Sciatic nerve (tissue), 2 donors: Measurements from ENCODE around the gene KRT3. TPM values are rescaled to one million over a fixed set of nuclear protein-coding genes. Genes with fewer than 3 reads are reported as not detected.

Source experiments
- ATAC-seq: fragments of 200-7000 bp; cut with Tn5 transposase; one replicate; pipeline ENCODE4 v1.9.1; 2020; ENCODE audit warnings: mild to moderate bottlenecking, moderate library complexity
- DNase-seq: peaks from one replicate; pipeline ENCODE4 v3.0.0-alpha.2; 2020; ENCODE audit warnings: low spot score
- intact Hi-C: fragments of 100-400 bp; cut with DNase I; formaldehyde crosslinking; loops from one replicate; pipeline ENCODE4 v1.14.2; 2022
- total RNA-seq: library from RNA; stranded (reverse); fragmentation: NEBNext Ultra II Directional; extraction: Animal tissue kit (Norgen Biotek cat#: 25700); gene quantifications from one replicate; pipeline ENCODE4 v1.2.1, GENCODE V29; 2021
- donor health status: DM: no; HTN: no; CAD: no.
- donor health status: DM: no; HTN: no; CAD: no.

KRT3 gene
- total RNA-seq, 1 donor from 2014 or later = not detected

- intact Hi-C loops = no loop called here
- no peak for ATAC-seq
- no peak for DNase-seq
Measured at GRCh38 chr12:52788876-52789636, 6.9 kb downstream of the KRT3 start.

DNA sequence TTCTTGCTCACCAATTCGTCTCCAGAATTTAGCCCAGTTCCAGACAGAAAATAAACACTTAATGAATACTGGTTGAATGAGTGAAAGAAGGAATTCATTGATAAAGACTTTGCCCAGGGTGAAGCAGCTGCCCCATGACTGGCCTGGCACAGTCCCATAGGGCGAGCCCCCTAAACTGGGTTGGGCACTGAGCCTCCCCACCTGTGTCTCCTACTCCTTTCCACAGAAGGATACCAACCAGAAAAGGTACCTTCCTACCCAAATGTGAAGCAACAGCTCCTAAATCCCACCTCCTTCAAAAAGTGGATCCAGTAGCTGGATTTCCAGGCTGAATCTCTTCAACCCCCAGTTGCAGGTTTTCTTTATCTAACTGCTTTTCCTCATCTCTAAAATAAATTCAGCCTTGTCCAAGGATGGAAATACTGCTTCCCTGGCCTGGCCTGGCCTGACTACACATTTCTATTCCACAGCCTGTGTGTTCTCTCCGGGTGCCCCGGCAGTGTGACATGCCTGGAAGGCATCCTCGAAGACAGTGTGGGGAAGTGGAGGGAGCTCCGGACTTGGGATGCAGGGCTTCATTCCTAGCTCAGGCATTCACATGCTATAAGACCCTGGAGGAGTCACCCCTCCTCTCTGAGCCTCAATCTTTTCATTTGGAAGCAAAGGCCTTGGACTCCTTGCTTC, 7.6 kb downstream of the KRT3 start:
- ATAC-seq (no peak), DNase-seq (no peak)
- intact Hi-C loops = no loop called here

GRCh38 chr12:52787324-52788191, 8.4 kb downstream of the KRT3 start:
- ATAC-seq (no peak), DNase-seq (no peak)
- intact Hi-C loops = no loop called here

GRCh38 chr12:52784909-52785308, 11.0 kb downstream of the KRT3 start:
- DNase-seq (no peak), ATAC-seq (no peak)
- intact Hi-C loops = no loop called here

- no peak for DNase-seq
- intact Hi-C loops = no loop called here
- ATAC-seq = no peak
Measured at GRCh38 chr12:52783563-52784316, 12.2 kb downstream of the KRT3 start.

DNA sequence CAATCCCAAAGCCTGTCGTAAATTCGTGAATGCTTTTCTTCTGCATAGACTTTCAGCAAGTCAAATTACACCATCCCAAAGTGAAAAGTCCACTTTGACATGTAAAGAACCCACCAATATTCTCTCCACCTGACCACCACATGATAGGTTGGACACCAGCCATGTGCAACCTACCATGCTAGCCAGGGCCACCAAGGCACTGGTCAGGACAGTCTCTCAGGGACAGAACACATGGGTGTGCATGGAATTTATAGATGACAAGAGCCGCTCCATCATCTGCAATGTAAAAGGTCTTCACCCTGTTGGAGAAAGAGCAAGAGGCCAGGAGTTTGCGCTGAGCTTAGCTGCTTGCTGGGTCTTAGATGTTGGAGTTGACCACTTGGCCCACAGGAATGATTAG, 13.4 kb downstream of the KRT3 start:
- ATAC-seq (no peak), DNase-seq (no peak)
- intact Hi-C loops = no loop called here

GRCh38 chr12:52781399-52782082, 14.4 kb downstream of the KRT3 start:
- ATAC-seq (no peak), DNase-seq (no peak)
- intact Hi-C loops = no loop called here

GRCh38 chr12:52779914-52780313, 16.0 kb downstream of the KRT3 start:
- intact Hi-C loops = no loop called here
- DNase-seq (no peak), ATAC-seq (no peak)

DNA sequence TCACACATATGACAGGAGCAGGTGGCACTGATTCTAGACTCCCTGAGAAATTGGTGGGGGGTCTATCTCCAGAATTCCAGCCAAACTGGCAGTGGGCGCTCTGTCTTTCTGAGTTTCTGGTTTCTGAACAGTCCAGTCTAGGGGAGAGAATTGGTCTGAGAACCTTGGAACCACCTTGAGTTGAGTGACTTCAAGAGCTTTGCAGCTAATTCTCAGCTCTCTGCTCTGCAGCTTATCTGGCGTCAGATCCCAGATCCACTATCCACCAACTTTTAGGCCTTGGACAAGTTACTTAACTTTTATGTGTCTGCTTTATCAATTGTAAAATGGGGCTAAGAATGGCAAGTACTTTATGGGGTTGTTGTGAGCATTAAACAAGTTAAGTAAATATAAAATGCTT, 17.1 kb downstream of the KRT3 start:
- ATAC-seq = no peak
- no peak for DNase-seq
- intact Hi-C loops = no loop called here

GRCh38 chr12:52777566-52777965, 18.4 kb downstream of the KRT3 start:
- intact Hi-C loops = no loop called here
- ATAC-seq = no peak
- no peak for DNase-seq

GRCh38 chr12:52776913-52777395, 19.0 kb downstream of the KRT3 start, which contains the start of gene KRT76:
Gene KRT76, minus strand, starts transcription at chr12:52777345. Its CDS starts 54 bp downstream, at chr12:52777291.
- ATAC-seq = no peak
- intact Hi-C loops = no loop called here
- DNase-seq = no peak

DNA sequence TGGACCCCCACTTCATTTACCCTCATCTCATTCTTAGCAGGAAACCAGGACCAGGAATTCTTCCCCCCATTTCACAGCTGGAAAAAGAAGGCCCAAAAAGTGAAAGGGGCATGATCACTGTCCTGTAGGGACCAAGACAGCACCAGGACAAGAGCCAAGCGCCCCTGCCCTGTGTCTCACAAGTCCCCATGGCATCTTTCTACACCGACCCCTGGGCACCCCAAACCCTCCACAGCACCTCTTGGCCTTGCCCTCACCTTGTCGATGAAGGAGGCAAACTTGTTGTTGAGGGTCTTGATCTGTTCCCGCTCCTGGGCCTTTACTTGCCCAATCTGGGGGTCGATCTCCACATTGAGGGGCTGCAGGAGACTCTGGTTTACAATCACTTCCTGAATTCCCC, 19.5 kb downstream of the KRT3 start:
- intact Hi-C loops = no loop called here
- ATAC-seq = no peak
- DNase-seq = no peak

DNA sequence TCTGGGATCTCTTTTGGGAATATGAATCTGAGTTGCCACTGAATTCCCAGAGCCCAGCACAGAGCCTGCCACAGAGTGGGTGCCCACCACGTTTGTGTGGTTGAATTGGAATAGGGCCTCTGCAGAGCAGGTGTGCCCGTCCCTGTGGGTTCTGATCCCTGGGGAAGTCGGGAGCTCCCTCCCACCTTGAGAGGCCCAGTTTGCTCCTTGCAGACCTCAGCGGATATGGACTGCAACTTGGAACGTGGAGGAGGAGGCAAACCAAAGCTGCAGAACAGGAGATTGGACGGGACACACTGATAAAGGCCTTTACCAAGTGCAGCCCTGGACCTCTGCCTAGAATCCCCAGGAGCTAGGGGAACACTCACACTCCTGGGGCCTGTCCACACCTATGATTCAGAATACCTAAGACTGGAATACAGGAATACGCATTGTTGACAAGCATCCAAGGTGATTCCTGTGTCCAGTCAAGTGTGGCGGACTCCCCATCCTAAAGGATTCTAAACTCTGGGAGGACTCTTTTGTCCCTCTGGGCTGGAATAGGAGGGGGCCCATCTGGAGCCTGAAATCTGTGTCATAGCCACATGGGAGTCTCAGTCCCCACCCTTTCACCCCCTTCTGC, 21.2 kb downstream of the KRT3 start:
- DNase-seq (no peak), ATAC-seq (no peak)
- intact Hi-C loops = no loop called here

DNA sequence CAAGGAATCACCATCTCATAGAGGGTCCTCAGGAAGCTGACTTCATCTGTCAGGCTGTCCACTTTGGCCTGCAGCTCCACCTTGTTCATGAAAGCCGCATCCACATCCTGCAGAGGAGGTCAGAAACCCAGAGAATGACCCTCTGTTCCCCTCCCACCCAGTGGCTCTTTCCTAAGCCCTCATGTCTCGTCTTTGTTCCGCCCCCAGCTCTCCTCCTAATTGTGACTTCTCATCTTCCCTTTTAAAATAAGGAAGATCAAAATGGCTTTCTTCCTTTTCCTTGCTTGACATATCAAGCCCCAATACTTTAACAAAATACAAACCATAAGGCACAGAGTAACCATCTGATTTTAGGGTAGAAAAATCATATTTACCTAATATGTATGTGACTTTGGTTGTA, 23.1 kb downstream of the KRT3 start:
- DNase-seq = no peak
- intact Hi-C loops = no loop called here
- ATAC-seq = no peak

- no peak for ATAC-seq
- intact Hi-C loops = no loop called here
- DNase-seq = no peak
Measured at GRCh38 chr12:52772188-52772587, 23.7 kb downstream of the KRT3 start.

DNA sequence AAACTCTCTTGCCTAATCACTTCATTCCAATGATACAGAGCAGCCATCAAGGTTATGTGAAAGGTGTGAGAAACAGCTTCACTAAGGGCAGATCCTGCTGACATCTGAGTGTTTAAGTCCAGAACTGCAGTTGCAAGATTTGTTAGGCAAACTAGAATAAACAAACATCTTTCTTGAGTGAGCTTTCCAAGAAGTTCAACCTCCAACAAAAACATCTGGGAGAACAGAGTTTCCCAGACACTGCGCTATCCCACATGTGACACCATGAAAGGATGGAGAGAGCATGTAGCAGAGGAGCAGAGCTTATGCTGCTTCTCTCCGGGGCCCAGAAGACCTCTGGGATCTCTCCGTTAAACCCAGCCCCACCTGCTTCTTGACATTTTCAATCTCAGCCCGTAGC, 24.4 kb downstream of the KRT3 start:
- no peak for ATAC-seq
- no peak for DNase-seq
- intact Hi-C loops = no loop called here

DNA sequence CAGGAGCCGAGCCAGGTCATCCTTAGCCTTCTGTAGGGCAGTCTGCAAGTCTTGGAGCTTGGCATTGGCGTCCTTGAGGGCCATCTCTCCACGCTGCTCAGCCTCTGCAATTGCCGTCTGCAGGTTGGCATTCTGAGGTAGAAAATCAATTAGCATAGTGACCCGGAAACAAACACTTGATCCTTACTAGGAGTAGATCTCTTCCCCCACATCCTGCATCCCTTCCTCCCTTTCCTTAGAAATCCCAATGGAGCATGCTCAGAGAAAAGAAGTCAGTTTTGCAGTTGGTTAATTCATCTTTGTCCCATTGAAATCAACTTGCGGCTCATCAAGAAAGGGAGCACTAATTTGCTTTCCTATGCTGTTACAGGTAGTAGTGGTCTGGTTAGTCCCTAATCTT, 24.8 kb downstream of the KRT3 start:
- intact Hi-C loops = no loop called here
- ATAC-seq (no peak), DNase-seq (no peak)

- intact Hi-C loops = no loop called here
- DNase-seq (no peak), ATAC-seq (no peak)
Measured at GRCh38 chr12:52769946-52770345, 26.0 kb downstream of the KRT3 start.
